RWPE2 (cell line): Measurements from ENCODE around the gene MRPL12.

ENCODE experiments used
- ATAC-seq: fragments of 200-7000 bp; cut with Tn5 transposase; 3 replicates; pipeline ENCODE4 v1.9.1; 2021; ENCODE audit warnings: low read depth
- DNase-seq: peaks from one replicate; pipeline ENCODE4 v3.0.0-alpha.2; 2020; ENCODE audit warnings: low spot score
- H3K27ac ChIP-seq: fragments of 450-650 bp; 2 replicates; pipeline ENCODE4 v1.5.1; 2017; ENCODE audit warnings: mild to moderate bottlenecking; ENCODE audit not compliant: poor library complexity, severe bottlenecking
- H3K27me3 ChIP-seq: fragments of 250-450 bp; sonication (Bioruptor Pico); 2 replicates; pipeline ENCODE4 v1.5.1; 2021; ENCODE audit warnings: mild to moderate bottlenecking, moderate library complexity; ENCODE audit not compliant: insufficient read depth, poor library complexity, severe bottlenecking
- H3K36me3 ChIP-seq: fragments of 250-450 bp; sonication (Bioruptor Pico); 2 replicates; pipeline ENCODE4 v1.5.1; 2020; ENCODE audit warnings: low read depth, mild to moderate bottlenecking, moderate library complexity
- H3K4me1 ChIP-seq: fragments of 250-450 bp; sonication (Bioruptor Pico); 2 replicates; pipeline ENCODE4 v1.5.1; 2021; ENCODE audit warnings: mild to moderate bottlenecking, moderate library complexity; ENCODE audit not compliant: insufficient read depth, poor library complexity, severe bottlenecking
- H3K4me3 ChIP-seq: fragments of 250-450 bp; sonication (Bioruptor Pico); 2 replicates; pipeline ENCODE4 v1.5.1; 2021; ENCODE audit warnings: mild to moderate bottlenecking, moderate library complexity; ENCODE audit not compliant: severe bottlenecking
- H3K9me3 ChIP-seq: fragments of 250-450 bp; sonication (Bioruptor Pico); 2 replicates; pipeline ENCODE4 v1.5.1; 2021; ENCODE audit warnings: mild to moderate bottlenecking, moderate library complexity; ENCODE audit not compliant: severe bottlenecking
- TF ChIP-seq, protein P1 (sequence below): fragments of 450-650 bp; IDR thresholded peaks from one replicate; pipeline ENCODE4 v1.5.1; 2017; ENCODE audit warnings: mild to moderate bottlenecking, moderate library complexity; ENCODE audit not compliant: poor library complexity, severe bottlenecking

The MRPL12 gene

DNA sequence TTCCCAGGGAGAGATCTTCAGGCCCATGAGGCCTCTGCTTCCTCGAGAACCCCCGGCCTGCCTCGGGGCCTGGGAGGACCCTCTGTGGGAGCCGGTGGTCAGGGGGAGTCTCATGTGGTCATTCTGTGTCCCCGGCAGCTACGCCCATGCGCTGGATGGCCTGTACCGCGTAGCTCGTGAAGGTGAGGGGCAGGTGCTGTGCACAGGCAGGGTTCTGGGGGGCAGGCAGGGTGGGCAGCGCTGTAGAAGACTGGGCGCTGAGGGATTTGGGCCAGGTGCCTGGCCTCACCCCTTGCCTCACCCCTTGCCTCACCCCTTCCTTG is 13.5 kb downstream of the MRPL12 start:
- H3K4me1 ChIP-seq, result peaks cover 9% of the 10 kb centered on the region
- H3K4me3 ChIP-seq, result no peak overlapping the region
- no peak for DNase-seq
- H3K36me3 ChIP-seq, result peaks cover 29% of the 10 kb centered on the region
- ATAC-seq, result no peak
- no peaks in the 10 kb centered on the region for H3K27me3 ChIP-seq
- TF ChIP-seq, protein P1, sequence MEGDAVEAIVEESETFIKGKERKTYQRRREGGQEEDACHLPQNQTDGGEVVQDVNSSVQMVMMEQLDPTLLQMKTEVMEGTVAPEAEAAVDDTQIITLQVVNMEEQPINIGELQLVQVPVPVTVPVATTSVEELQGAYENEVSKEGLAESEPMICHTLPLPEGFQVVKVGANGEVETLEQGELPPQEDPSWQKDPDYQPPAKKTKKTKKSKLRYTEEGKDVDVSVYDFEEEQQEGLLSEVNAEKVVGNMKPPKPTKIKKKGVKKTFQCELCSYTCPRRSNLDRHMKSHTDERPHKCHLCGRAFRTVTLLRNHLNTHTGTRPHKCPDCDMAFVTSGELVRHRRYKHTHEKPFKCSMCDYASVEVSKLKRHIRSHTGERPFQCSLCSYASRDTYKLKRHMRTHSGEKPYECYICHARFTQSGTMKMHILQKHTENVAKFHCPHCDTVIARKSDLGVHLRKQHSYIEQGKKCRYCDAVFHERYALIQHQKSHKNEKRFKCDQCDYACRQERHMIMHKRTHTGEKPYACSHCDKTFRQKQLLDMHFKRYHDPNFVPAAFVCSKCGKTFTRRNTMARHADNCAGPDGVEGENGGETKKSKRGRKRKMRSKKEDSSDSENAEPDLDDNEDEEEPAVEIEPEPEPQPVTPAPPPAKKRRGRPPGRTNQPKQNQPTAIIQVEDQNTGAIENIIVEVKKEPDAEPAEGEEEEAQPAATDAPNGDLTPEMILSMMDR, result no peak
- no peak overlapping the region for H3K27ac ChIP-seq
- no peaks in the 10 kb centered on the region for H3K9me3 ChIP-seq

DNA sequence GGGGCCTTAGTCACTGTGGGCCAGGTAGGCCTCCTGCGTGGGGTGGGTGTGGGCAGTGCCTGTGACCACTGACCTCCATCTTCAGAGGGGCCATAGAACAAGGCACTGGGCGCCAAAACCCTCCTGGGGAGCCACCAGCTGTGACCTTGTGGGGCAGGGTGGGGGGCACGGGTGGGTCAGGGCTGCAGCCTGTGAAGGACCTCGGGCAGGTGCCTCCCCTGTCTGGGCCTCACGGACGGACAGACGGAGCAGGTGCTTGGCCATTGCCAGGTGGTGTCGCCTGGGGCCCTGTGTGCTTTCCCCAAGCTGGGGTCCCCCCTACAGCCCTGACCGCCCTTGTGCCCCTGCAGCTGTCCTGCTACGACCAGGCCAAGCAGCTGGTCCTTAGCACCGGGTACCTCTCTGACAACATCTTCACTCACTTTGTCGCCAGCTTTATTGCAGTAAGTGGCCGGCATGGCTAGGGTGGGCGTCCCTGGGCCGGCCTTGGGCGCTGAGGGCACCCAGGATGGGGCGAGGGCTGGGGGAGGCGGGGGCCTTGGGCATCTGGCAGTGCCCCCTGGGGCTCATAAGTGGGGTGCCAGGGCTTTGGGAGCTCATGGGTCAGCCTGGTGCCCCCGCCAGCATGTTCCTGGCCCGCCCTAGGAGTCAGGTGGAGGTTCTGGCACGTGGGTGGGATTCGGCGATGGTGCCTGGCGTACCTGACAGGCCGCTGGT is 14.0 kb downstream of the MRPL12 start:
- ATAC-seq (no peak), DNase-seq (peak; percentile 63)
- H3K4me1 ChIP-seq, result peaks cover 13% of the 10 kb centered on the region
- TF ChIP-seq, protein P1, result no peak
- H3K27me3 ChIP-seq, result no peaks in the 10 kb centered on the region
- H3K9me3 ChIP-seq, result no peaks in the 10 kb centered on the region
- no peak overlapping the region for H3K27ac ChIP-seq
- no peak overlapping the region for H3K4me3 ChIP-seq
- peaks cover 29% of the 10 kb centered on the region for H3K36me3 ChIP-seq

DNA sequence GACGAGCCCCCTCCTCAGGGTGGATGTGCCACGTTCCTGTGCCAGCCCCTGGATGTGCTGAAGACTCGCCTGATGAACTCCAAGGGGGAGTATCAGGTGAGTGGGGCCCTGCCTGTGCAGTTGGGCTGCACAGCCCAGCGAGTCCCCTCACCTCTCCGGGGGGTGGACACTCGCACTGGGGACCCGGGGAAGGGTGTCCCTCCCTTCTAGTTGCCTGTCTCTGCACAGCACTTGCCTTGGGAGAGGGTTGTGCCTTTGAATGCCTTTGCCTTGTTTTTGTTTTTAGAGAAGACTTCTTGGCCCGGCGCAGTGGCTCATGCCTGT is 14.6 kb downstream of the MRPL12 start:
- Histone ChIP-seq H3K27ac (no peak overlapping the region), H3K36me3 (peaks cover 29% of the 10 kb centered on the region), H3K27me3 (no peaks in the 10 kb centered on the region), H3K9me3 (no peaks in the 10 kb centered on the region), H3K4me1 (peaks cover 17% of the 10 kb centered on the region), H3K4me3 (no peak overlapping the region)
- ATAC-seq (no peak), DNase-seq (no peak)
- TF ChIP-seq, protein P1, result no peak

DNA sequence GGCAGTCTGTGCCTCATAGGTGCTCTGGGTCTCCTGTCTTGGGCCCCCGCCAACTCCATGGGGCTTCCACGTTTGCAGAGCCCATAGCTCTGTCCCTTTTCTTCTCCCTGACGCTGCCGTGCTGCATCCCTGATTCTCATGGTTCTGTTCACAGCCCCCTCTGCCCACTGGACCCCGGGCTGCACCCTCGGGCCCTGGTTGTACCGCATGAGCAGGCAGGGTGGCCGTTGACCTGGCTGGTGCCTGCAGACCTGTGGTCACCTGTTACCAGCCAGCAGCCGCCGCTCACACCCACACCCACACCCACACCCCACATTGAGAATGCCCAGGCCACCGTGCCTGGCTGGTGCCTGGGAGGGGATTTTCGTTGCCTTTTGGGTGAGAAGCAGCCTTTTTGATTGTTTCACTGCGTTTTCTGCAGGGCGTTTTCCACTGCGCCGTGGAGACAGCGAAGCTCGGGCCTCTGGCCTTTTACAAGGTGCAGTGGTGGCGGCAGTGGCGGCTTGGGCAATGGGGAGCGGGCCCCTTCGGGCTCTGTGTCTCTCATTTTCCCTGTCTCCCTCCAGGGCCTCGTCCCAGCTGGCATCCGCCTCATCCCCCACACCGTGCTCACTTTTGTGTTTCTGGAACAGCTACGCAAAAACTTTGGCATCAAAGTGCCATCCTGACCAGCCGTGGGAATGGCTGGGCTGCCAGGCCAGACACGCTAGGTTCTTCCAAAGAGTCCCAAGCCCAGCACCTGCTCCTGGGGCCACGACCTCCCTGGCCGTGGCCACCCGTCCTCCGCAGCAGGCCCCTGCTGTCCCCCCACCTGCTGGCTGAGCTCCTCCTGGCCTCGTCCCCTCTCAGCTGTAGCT is 16.5 kb downstream of the MRPL12 start:
- no peak overlapping the region for H3K27ac ChIP-seq
- no peaks in the 10 kb centered on the region for H3K27me3 ChIP-seq
- H3K4me1 ChIP-seq, result peaks cover 24% of the 10 kb centered on the region
- no peak overlapping the region for H3K4me3 ChIP-seq
- TF ChIP-seq, protein P1, result no peak
- no peak for ATAC-seq
- peaks cover 22% of the 10 kb centered on the region for H3K36me3 ChIP-seq
- H3K9me3 ChIP-seq, result no peaks in the 10 kb centered on the region
- DNase-seq, result peak; percentile 70
